Right forelimb (tissue), 1 donor: ENCODE data around the gene USP49.
"Not testable (repeated sequence)": the region's sequence is repeated elsewhere in the genome, so short reads cannot be mapped to it uniquely, and the experiment has no call there.

ENCODE experiments used
- DNase-seq: peaks from one replicate; pipeline ENCODE4 v3.0.0-alpha.2; 2018

USP49 gene

DNA sequence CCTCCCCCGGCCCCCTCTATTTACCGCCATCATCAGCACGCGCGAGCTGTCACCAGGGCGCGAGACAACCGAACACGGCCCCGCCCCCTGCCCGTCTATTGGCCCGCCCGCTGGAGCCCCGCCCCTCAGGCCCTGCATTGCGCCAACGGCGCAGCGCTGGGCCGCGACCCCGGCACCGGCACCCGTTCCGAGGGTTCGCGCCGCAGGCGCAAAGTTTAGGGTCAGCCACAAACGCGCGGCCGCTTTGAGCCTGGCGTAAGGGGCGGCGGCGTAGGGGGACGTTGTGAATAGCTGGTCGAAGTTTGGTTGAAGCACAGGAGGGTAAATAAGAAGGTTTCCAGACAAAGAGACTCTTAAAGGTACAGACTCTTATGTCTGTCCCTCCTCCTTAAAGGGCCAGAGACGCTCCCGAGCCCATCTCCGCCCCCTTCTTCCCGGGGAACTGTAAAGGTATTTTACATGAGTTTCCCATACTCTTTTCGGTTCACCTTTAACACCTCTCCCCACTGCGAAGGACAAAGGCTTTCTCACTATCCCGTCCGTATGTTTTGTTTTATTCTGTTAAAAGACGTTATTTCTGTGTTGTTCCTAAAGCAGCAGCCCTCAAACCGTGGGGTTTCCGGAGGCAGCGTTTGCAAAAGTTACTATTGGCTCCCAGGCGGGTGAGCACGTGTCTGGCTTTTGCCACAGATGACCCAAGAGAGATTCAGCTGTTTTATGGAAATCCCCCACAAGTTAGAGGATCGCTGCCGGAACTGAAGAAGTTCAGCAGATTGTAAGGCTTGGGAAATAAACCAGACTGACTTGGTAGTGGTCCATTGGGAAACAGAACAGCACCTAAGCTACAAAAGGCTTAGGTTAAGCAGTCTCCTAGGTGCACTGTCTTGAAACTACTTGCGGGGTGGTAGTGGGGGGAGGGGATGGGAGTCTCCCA lies at the start of gene USP49:
Gene USP49 (minus strand): TSS at position 76 of the 934 bp plus-strand sequence. CDS start 88,392 bp downstream, outside the sequence.
- peak; percentile 95 for DNase-seq

DNA sequence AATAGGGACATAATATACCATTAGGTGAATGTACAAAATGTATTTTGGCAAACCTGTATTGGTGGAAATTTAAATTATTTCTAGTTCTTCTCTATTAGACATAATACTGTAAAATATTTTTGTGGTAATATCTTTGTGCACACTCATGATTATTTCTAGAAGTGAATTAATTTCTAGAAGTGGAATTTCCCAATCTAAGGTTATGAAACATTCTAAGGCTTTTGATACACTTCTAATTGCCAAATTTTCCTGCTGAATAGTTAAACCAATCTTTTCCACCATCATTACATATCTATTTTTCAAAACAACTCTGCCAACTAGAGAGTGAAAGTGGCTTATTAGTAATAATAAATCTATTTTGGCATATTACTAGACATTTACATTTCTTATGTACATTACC lies 48.3 kb upstream of the USP49 start:
- no peak for DNase-seq

DNA sequence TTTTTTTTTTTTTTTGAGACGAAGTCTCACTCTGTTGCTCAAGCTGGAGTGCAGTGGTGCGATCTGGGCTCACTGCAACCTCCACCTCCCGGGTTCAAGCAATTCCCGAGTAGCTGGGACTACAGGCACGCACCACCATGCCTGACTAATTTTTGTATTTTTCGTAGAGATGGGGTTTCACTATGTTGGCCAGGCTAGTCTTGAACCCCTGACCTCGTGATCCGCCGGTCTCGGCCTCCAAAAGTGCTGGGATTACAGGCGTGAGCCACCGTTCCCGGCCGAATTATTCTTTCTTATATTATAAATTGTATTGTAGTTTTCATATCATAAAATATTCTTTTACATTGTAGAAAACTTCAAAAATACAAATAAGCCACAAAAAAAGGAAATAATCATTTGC lies 47.7 kb upstream of the USP49 start:
- DNase-seq = not testable (repeated sequence)

DNA sequence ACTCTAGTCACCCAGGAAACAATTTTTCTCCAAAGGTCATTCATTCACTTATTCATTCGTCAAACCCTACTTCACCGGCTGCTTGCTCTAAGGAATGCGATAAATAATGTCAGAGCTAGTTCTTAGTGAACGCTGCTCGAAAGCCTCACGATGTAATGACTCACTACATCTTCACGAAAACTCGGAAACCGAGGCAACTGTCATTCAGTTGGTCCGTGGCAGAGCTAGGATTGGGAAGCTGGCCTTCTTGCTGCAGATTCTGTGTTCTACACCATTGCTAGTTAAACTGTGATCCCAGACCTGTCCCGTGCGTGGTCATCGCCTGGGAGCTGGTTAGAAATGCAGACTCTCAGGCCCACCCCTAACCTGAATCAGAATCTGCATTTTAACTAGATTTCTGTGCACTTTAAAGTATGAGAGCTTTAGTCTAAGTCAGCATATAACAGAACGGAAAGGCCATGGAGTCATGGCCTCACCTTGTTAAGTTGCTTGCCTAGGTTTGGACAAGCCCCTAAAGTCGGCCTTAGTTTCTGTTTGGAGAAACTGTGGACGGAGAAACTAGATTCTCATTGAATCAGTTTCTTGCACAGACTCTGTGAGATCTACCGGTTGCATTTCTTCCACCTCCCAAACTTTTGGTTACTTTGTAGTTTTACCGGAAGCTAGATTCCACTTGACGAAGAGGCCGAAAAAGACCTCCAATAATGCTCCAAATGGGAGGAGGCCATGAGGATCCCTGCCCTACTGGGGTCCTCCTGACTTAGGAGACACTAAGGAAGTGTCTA lies 47.1 kb upstream of the USP49 start:
- DNase-seq = no peak

DNA sequence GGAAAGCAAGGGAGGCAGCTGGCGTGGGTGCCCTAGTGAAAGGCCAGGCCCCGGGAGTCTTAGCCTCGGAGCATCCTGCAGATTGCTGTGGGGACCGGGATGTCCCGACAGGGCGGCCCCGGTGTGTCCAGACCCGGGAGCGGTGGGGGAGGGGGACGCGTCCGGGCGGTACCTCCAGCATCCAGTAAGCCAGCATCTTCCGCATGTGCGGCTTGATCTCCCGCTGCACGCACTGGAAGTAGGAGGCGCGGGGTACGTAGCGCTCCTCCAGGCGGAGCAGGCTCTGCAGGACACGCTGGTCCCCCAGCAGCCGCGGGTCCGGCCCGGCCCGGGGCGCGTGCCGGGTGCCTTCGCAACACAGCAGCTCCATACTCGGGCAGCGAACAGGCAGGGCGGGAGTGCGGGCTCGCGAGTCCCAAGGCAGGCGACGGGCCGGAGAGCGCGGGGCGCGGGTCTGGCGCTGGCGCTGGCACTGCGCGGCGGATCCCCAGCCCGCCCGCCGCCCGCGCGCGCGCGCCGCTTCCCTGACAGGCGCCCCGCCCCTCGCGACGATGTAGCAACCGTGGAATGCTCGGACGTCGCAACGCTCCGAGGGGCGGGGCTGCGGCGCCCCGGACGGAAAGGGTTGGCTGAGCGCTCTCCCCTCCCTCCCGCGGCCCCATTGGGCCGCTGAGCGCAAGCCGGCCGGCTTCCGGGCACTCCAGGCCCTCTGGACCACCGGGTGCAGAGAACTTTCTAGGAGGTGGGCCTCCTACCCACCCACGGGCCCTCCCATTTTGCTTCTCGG lies 46.3 kb upstream of the USP49 start, which contains the start of gene CCND3:
Gene CCND3 (minus strand): TSS at position 529 of the 787 bp plus-strand sequence. CDS start 159 bp downstream, at position 370.
- DNase-seq = peak; percentile 93

DNA sequence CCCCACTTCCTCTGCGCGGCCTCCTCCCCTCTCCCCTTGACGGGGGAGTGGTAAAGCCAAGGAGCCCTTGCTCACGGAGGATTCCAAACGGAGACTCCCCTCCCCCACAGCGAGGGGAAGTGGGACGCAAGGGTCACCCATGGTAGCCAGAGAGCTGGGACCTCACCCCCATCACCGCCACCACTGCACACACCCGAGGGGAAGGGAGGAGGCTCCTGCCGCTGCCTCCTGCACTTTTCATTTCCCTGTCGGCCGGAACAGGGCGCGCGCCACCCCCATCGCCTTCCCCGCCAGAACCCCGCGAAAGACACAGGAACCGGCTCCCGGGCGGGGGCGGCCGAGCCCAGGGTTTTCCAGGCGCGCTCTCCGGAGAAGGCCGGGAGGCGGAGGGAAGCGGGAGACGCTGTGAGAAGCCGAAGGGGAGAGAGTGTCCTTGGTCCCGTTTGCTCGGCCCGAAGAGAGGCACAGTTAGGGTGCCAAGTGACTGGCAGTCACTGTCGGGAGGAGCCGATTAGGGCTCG lies 45.6 kb upstream of the USP49 start:
- DNase-seq = peak; percentile 68

DNA sequence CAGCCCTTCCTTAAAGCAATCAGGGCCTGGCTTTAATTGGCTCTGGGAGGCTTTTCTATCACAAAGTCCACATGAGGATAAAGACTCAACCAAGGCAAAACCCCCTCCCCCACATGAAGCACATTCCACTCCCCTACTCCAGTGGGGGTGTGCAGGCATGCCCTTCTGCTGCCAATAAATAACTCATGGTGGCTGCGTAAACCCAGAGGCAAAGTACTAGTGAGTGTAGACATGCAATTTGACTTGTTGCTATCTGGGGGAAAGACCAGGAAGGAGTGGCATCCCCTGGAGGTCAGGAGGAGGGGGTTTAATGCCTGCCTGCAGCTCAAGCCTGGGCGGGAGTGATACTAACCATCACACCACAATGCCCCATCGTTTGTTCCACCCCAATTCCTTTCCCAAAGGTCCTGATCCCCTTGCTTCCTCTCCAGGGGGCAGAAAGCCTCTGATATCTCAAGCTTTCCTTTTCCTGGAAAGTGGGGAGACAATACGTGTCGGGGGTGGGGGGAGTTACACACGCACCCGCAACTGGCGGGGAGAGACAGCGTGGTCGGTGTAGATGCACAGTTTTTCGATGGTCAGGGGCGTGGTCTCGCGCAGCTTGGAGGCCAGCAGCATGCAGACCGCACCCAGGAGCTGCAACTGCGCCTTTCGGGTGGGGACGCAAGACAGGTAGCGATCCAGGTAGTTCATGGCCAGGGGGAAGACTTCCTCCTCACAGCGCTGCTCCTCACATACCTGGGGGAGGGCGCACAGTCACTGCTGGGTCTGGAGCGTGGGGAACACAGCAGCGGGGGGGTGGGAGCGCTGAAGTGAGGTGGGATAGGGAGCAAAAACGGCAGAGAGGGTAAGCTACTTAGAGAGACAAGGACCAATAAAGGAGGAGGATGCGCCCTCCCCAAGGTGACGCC lies 44.9 kb upstream of the USP49 start:
- DNase-seq = peak; percentile 53

DNA sequence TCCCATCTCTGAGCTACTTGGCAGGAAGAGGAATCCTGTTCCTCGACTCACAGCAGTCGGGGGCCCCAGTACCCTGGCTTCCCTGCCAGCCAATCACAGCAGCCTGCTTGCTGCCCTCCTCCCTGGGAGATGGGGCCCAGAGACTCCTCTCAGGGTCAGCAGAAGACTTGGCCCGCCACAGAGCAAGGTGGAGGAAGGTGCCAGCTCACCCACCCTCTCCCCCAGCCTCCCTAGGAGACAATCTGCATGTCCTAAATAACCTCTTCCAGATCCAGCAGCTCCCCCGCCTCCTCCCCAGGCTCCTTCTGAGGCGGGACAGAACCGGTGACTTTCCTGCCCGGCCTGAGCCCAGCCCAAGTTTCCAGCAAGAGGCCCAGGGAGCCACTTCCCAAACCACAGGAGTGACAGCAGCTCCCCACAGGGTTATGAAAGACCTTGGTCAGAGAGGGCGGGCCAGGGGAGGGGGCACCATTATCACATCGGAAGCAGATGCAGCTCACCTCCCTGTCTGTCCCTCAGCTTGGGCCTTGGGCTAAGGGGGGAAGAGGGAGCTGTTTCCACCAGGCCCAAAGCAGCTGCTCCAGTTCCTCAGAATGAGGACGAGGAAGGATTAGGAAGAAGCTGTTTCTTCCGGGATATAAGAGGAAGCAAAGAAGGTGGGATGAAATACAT lies 44.1 kb upstream of the USP49 start:
- peak; percentile 80 for DNase-seq

DNA sequence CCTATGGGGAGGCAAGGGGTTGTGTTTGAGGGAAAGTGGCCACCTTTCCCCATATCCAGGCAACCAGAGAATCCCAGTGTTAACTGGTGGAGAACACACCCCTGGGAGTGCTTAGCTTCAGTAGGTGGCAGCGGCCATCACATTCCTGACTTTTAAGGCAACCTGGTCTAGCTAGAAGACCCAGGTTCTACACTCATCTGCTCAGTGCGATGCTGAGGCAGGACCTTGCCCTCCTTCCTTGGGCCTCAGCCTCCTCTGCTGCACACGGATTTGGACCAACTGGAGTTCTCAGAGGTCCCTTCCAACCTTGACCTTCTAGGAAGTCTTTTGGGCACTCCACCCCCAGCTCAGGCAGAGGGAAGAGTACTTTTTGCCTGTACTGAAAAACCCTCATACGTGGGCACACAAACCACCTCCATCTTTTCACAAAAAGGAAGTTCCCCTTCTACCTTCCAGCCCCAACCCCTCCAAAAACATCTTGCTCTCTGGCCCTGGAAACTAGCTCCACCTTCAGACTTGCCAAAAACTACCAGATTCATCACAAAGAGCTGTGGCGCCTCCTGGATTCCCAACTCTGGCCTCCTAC lies 43.5 kb upstream of the USP49 start:
- DNase-seq = no peak

DNA sequence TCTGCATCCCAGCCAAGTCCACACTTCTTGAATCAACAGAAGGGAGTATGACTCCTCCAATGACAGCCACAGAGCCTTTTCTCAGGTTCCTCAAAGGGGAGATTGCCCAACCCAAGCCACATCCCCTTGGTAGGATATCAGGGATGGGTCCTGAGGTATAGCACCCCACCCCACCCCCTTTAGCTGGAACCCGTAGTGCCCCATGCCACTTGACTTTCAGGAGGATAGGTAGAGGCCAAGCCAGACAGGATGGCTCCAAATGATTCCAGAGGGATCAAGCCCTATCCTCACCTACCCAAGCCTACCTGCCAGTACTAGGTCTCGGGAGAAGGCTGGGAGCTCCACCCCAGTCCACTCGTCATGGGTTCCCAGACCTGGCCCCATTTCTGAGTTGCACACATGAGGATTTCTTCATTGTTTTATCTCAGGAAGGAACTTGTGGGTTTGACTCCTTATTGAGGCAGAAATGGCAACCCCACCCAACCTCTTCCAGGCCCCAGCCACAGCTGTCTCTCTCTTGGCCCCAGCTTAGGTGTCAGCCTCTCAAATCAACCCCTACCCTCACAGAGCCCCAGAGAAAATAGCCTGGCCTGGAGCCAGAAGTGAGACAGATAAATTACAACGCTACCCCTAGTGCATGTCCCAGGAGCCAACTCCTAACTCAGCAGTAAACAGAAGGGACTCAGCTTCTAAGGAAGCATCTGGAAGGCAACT lies 42.8 kb upstream of the USP49 start:
- no peak for DNase-seq

DNA sequence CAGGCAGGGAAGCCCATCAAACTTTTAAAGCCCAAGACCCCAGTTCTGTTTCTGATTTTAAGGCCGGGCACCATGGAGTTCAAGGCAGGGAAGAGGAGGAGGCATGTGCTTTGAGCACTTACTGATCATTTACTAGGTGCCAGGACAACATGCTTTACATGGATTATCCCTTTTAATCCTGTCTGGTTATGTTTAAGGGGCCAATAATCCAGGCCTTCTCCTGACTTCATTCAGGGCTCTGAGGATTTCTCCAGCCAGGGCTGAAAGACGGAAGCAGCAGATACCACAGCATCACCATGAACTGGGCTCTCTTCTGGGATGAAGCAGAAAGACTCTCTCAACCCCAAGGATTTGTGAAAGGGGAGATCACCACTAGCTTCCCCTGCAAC lies 42.3 kb upstream of the USP49 start:
- DNase-seq = no peak

DNA sequence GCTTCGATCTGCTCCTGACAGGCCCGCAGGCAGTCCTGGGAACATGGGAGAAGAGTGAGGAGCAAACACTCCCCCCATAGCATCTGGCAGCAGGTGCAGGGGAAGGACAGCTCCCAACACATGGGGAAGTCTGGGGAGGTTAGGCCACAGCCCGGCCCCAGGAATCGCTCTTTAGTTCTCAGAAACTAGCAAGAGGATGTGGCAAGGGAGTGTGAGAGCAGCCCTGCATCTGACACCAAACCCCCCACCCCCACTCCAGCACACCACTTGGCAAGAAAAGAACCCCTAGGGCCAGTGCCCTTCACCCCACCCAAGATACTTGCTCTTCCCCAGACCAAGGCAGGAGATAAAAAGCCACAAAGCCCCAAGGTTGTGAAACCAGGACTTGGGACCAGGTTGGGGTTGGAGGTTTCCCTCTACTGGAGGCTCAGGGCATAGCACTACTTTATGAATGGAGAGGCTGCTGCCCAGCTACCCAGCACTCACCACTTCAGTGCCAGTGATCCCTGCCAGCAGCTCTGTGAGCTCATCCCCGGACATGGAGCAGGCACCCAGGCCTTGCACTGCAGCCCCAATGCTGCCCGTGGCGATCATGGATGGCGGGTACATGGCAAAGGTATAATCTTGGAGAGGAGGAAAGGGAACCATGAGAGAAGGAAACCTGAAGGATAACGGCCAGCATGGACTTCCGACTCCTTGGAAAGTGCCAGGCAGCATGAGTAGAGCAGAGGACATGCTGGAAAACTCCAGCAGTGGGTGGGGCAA lies 41.1 kb upstream of the USP49 start:
- DNase-seq = peak; percentile 64

DNA sequence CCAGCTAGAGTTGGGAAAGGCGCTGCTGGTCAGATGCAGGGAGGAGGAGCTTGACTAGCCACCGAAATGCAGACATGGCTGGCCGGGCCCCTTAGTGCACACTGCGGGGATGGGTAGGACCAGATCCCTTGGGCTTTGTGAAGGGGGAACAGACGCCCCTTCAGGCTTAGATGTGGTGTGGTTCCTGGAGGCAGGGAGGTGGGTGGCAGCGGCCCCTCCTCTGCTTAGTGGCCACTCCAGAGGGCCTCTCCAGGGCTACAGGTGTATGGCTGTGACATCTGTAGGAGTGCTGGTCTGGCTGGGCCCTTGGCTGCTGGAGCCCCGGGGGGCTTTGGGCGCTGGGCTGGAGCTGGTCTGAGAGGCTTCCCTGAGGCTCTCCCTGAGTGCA lies 40.5 kb upstream of the USP49 start:
- no peak for DNase-seq

DNA sequence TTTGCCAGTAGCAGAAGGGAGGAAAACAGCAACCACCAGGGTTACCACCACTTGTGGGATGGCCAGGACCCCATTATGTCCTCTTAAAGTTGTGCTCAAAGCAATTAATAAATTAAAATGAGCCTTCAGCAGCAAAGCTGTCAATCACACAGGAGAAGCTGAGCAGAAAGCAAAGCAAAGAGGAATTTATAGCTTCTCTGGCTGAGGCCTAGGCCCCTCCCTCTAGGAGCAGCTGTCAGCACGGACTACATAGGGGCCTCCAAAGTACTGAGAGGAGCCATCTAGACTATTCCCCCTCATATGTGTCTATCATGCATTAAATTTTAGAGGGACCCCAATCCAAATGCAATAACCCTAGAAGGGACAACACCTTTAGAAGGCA lies 40.0 kb upstream of the USP49 start:
- no peak for DNase-seq

DNA sequence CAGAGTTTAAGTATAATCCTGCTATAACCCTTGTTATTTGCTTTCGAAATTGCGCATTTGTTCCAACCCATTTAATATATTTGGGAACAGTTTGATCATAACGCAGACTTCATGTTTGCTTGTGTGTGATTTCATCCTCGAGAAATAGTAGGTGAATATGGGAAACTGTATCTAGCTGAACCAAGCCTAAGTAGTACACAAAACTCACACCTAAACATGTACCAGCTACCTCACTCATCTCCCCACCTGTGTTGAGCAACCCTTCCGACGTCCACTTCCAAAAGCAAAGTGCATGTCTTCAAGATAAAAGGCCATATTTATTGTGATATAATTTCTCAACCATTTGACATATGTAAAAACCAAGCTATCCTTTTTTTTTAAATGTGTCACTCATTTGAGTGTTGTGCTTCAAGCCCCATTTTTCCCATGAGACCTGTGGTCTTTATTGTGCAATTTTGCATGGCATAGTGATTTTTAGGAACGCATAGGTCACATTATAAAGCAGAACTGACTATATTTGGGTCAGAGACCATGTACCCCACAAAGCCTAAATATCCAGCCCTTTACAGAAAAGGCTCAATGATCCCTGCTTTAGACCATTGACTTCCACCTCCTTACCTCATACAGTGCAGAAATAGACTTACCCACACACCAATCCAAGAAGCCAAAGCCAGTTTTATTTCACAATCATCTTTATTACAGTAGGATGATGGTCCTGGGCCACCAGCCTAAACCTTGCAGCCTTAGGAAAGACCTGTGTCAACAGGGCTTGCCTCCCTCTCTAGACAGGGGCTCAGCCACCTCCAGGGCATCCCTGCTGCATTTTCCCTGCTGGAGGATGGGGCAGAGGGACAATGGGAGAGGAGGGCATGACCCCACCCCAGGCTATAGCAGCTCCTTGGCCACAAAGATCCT lies 39.4 kb upstream of the USP49 start:
- DNase-seq = no peak

DNA sequence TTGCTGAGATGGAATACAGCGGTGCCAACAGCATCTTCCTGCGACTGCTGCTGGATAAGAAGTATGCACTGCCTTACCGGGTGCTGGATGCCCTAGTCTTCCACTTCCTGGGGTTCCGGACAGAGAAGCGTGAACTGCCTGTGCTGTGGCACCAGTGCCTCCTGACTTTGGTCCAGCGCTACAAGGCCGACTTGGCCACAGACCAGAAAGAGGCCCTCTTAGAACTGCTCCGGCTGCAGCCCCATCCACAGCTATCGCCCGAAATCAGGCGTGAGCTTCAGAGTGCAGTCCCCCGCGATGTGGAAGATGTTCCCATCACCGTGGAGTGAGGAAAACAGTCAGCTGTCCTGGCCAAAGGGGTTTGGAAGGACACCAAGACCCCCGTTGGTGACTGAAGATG lies 37.2 kb upstream of the USP49 start:
- no peak for DNase-seq

DNA sequence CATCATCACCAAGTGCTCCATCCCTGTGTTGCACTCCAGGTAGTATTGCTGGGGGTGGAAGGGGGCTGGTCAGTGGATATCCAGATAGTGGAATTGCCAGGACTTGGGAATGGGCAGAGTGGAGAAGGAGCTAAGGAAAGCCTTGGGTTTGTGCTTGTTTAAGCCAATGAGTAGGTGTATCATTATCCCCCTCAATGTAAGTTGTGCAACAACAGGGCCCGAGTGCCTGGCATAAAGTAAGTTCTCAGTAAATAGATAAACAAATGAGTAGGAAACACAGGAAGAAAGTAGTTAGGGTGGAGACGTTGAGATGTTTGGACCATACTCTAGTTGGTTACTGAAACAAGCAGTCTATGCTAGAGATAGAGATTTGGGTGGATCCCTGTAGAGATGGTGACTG lies 36.6 kb upstream of the USP49 start:
- no peak for DNase-seq

DNA sequence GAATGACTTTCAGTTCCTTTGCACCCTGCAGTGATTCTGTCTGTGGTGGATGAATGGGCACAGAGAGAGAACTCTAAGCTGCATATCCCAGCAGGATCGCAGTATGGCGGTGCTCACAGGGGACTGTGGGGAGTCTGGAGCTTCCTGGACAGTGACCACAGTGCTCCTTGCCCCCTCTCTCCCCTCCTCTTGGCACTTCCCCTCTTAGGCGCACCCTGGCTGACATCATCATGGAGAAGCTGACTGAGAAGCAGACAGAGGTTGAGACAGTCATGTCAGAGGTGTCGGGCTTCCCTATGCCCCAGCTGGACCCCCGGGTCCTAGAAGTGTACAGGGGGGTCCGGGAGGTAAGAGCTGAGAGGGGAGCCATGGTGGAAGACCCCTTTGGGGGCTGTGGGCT lies 34.7 kb upstream of the USP49 start:
- DNase-seq = no peak
